ES-I3 (cell line): ENCODE measurements around the gene PAK3.

Experiments used
- H3K36me3 ChIP-seq: 2 replicates; pipeline ENCODE4 v1.6.1; 2013; ENCODE audit warnings: mild to moderate bottlenecking, low read length, control low read depth, moderate library complexity; ENCODE audit not compliant: insufficient read depth
- H3K4me1 ChIP-seq: 2 replicates; pipeline ENCODE4 v1.6.1; 2013; ENCODE audit warnings: mild to moderate bottlenecking, control low read depth, low read length; ENCODE audit not compliant: insufficient read depth
- H3K9ac ChIP-seq: 2 replicates; pipeline ENCODE4 v1.6.1; 2013; ENCODE audit warnings: low read depth, mild to moderate bottlenecking, low read length, moderate library complexity
- H3K9me3 ChIP-seq: 2 replicates; pipeline ENCODE4 v1.6.1; 2013; ENCODE audit warnings: mild to moderate bottlenecking, low read length, moderate library complexity; ENCODE audit not compliant: control insufficient read depth, insufficient read depth

Gene PAK3

DNA sequence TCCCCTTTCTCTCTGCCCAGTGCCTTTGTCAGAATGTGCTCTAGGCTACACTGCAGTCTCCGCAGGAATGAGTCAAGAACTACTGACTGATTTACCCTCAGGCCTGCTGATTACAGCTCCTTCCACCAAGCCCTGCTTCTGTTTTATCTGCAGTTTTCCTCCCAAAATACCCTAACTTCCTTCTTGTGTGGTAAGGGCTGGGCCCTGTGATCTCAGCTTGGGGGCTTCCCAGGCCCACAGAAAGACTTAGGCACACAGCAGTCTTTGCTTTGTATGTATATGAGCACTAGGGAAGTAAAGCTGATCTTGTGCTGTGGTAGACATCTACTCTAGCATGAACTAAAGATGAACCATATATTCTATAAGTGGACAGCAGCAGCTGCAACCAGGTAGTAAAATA, 18.8 kb downstream of the PAK3 start:
- H3K4me1 ChIP-seq = no peaks in the 10 kb centered on the region; the same call in 1 of the 2 replicates
- no peak overlapping the region for H3K9ac ChIP-seq
- no peaks in the 10 kb centered on the region for H3K9me3 ChIP-seq
- no peaks in the 10 kb centered on the region for H3K36me3 ChIP-seq

DNA sequence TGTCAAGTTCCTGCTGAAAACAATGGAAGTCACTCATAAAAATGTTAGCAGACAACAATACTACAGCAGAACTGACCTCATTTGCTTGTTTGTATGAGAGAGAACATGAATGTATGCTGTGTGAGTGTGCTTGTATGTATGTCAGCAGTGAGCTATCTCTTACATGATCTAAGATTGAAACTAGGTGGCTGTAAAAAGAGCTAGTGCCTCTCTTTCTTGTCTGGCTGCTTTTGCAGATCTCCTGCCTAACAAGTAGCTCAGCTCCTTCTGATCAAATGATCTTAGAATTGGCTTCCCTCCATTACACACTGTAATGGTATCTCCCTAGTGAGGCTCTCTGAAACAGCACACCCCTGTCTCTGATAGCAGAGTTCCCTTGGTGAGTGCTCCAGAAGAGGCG, 20.7 kb downstream of the PAK3 start:
- Histone ChIP-seq H3K9ac (no peak overlapping the region), H3K36me3 (no peaks in the 10 kb centered on the region), H3K4me1 (no peaks in the 10 kb centered on the region; the same call in 1 of the 2 replicates), H3K9me3 (no peaks in the 10 kb centered on the region)

DNA sequence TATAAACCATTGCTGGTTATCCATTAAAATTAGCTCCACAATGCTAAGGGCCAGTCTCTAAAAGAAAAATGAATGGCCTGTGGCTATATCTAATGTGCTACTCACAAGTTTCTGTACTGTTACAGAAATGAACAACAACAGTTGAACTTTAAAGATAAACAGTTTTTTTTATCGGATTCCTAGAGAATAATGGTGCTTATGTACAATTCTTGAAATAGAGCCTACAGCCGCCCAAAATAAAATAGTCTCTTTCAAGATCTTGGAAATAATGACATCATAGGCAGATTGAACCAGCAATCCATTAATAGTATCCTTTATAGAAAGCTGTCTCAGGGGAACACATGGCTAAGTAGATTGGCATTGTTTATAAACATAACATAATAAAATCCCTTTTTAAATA, 23.4 kb downstream of the PAK3 start:
- H3K9ac ChIP-seq = no peak overlapping the region
- no peaks in the 10 kb centered on the region; the same call in 1 of the 2 replicates for H3K4me1 ChIP-seq

DNA sequence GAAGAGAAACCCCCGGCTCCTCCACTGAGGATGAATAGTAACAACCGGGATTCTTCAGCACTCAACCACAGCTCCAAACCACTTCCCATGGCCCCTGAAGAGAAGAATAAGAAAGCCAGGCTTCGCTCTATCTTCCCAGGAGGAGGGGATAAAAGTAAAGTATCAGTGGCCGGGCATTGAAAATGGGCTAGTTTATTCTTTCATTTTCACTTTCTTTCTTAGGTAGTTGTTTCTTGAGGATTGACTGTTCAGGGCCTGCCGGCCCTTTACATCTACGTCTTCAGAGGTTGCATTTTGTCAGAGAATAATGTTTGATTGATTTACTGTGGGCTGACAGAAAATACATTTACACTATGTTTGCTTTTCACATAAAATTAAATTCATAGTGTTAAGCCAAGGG, 27.1 kb downstream of the PAK3 start:
- Histone ChIP-seq H3K4me1 (no peaks in the 10 kb centered on the region), H3K9ac (no peak overlapping the region)

More for the DNA sequence above, 23.4 kb downstream of the PAK3 start:
- Histone ChIP-seq H3K9me3 (no peaks in the 10 kb centered on the region), H3K36me3 (no peaks in the 10 kb centered on the region)

DNA sequence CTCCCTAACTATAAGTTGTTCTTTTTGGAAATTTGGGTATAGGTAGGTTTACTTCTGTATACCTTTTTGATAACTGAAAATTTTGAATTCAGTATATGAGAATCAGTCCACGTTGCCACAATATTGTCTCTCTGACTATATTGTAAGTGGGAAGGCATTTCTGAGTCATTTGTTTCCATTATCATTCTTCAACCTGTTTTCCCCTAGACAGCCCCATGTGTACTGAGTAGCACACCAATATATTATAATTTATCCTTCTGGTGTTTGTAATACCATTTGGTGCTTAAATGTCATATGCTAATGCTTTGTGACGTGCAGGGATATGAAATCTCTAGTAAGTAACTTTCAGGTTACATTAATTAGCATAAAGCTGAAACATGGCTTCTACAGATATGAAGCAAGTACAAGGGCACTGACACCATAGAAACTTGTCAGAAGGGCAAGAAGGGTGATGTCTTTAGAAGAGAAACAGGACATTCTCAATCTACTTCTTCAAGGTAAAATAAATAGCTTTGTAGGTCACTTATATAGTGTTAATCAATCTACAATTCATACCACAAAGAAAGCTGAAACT, 27.7 kb downstream of the PAK3 start:
- Histone ChIP-seq H3K9me3 (no peaks in the 10 kb centered on the region), H3K36me3 (no peaks in the 10 kb centered on the region), H3K4me1 (no peaks in the 10 kb centered on the region), H3K9ac (no peak overlapping the region)

More for the DNA sequence above, 27.1 kb downstream of the PAK3 start:
- H3K9me3 ChIP-seq = no peaks in the 10 kb centered on the region
- no peaks in the 10 kb centered on the region for H3K36me3 ChIP-seq

DNA sequence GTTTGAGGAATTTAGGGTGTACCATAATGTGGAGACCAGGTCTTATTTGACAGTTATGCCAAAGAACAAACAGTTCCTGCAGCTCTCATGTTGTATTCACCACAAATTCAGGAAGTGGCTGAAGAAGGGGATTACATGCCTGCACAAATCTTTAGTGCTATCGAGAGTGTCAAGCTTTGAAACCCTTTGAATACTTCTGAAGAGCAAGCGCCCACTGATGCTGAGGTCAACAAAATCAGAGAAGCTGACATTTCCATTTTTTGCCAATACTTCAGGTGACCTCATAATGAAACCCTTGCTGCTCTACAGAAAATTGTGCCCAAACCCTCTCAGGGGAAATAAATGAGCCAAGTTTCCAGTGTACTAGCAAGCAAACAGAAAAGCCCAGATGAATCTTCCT, 28.4 kb downstream of the PAK3 start:
- Histone ChIP-seq H3K36me3 (no peaks in the 10 kb centered on the region), H3K9me3 (no peaks in the 10 kb centered on the region), H3K9ac (no peak overlapping the region), H3K4me1 (no peaks in the 10 kb centered on the region)

DNA sequence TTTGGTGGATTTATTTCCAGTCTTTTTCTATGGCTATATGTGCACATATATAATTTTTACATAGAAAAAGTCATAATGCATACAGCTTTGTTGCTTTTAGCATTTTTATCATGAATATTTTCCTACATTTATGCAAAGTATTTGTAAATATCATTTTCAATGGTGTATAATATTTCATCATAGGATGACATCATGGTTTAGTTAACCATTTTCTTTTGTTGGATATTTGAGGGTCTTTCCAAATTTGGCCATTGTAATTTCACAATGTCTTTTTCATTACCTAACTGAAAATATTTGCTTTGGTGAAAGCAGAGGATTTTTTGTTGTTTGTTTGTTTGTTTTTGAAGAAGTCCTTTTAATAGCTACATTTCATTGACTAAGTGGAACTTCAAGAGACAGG, 31.0 kb downstream of the PAK3 start:
- Histone ChIP-seq H3K9me3 (no peaks in the 10 kb centered on the region), H3K9ac (no peak overlapping the region), H3K36me3 (no peaks in the 10 kb centered on the region), H3K4me1 (no peaks in the 10 kb centered on the region)

DNA sequence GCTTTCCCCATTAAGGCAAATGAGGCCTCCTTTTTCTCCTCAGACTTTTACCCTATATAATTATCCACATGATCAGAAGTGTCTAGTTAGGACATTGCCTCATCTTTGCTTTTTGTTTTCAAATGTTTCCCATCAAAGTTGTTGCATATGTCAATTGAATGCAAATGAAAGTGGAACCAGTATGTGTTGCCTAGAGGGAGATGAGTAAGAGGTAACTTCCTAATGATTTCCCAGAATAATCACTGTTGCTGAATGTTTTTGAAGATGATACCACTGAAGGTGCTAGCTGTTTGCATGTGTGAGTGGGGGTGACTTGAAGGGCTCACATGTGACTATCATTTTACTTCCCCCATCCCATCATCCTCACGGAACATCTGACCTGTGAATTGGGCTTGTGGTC, 33.9 kb downstream of the PAK3 start:
- no peak overlapping the region for H3K9ac ChIP-seq
- H3K4me1 ChIP-seq = no peaks in the 10 kb centered on the region
- H3K36me3 ChIP-seq = no peaks in the 10 kb centered on the region
- no peaks in the 10 kb centered on the region for H3K9me3 ChIP-seq

DNA sequence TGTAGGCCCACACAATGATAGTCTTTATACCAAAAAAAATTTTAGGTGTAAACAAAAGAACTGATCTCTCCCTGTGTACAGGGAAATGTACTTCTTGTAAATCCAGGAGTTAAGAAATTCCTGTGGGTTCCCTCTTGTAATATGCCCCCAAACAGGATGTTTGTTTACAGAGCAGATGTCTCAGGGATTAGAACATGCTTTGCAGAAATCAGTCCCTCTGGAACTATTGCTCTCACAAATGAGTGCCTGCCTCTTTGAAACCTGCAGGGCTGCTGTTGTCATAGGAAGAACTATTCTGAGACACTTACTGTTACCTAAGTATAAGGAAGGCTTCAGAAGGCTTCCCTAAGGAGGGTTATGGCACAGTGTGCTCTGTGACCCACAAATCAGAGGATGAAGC, 35.6 kb downstream of the PAK3 start:
- no peaks in the 10 kb centered on the region for H3K4me1 ChIP-seq
- H3K9me3 ChIP-seq = no peaks in the 10 kb centered on the region
- H3K9ac ChIP-seq = no peak overlapping the region
- H3K36me3 ChIP-seq = no peaks in the 10 kb centered on the region

DNA sequence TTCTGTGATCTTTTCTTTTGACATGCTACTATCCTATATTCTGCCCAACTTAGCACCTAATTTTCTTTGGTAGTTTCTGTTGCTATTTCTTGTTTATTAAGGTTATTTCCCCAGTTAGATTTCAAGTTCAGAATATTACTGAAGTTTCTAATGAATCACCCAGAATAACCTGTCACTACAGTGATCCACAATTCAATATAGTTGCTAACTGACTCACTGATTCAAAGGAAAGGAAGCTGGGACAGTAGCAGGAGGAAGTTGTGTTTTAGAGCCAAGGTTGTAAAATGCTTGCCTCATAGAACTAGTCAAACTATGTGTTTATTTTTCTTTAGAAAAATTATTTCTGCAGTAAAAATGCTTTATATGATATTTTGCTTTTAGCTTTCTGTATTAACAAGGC, 37.4 kb downstream of the PAK3 start:
- no peaks in the 10 kb centered on the region for H3K4me1 ChIP-seq
- no peaks in the 10 kb centered on the region for H3K36me3 ChIP-seq
- no peak overlapping the region for H3K9ac ChIP-seq
- no peaks in the 10 kb centered on the region for H3K9me3 ChIP-seq

DNA sequence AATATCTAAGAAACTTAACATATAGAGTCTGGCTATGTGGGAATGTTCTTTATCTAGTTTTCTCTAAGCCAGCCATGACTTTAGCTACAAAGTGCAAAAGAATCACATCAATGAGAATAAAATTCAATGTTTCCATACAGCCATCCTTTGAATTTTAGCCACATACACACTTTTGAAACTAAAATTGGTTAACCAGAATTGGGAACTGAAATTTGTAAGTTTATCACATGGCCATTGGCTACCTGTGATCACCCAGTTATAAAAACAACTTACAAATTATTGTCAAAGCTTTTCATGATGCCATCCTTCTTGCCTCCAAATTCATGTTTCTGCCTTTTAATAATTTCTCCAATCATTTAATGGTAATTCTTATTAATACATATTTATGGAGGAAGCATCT, 49.9 kb downstream of the PAK3 start:
- no peaks in the 10 kb centered on the region for H3K9me3 ChIP-seq
- H3K36me3 ChIP-seq = no peaks in the 10 kb centered on the region
- H3K4me1 ChIP-seq = no peaks in the 10 kb centered on the region
- H3K9ac ChIP-seq = no peak overlapping the region

DNA sequence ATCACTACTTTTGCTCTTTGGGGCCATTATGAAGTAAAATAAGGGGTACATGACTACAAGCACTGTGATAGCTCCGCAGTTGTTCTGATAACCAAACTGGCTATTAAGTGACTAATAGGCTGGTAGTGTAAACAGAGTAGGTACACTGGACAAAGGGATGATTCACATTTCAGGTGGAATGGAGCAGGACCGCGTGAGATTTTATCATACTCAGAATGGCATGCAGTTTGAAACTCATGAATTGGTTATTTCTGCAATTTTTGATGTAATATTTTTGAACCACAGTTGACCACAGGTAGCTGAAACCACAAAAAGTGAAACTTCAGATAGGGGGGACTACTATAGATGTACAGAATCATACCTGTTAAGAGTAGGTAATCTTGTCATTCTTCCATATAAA, 55.8 kb downstream of the PAK3 start:
- Histone ChIP-seq H3K9me3 (no peaks in the 10 kb centered on the region), H3K36me3 (no peaks in the 10 kb centered on the region), H3K9ac (no peak overlapping the region), H3K4me1 (no peaks in the 10 kb centered on the region)

DNA sequence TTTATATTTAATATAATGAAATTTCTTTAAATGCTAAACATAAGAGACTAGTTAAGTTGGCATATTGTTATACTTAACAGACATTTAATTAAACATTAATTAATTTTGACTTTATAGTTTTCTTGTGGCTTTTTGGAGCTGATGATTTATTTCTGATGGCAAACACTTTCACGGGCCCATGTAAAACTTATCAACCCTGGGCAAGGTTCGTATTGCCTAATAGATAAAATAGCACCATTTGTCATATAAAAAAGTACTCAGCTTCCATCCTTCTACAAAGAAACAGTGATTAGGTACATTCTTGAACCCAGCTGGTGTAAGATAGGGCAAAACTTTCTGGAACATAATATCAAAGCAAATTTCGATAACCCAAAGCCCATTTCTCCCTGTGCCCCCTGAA, 63.2 kb downstream of the PAK3 start:
- Histone ChIP-seq H3K36me3 (no peaks in the 10 kb centered on the region; the same call in 1 of the 2 replicates), H3K4me1 (no peaks in the 10 kb centered on the region), H3K9ac (no peak overlapping the region), H3K9me3 (peaks cover 4% of the 10 kb centered on the region; the same call in 1 of the 2 replicates)

DNA sequence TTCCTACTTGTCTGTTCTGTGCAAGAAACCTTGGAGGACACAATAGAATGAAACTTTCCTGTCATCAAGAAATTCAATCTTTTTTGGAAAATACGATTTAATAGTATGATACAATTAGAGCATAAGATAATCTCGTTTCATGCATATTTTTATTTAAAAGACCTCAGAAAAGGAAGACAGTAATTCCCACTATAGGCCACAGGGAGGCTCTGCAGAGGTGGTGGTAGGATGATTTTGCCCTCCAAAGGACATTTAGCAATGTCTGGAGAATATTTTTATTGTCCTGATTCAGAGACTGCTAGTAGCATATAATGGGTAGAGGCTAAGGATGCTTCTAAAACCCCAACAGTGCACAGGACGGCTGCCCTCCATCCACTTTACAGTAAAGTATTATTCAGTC, 68.7 kb downstream of the PAK3 start:
- Histone ChIP-seq H3K36me3 (no peaks in the 10 kb centered on the region; the same call in 1 of the 2 replicates), H3K9ac (no peak overlapping the region), H3K9me3 (peaks cover 4% of the 10 kb centered on the region; the same call in 1 of the 2 replicates), H3K4me1 (no peaks in the 10 kb centered on the region)

DNA sequence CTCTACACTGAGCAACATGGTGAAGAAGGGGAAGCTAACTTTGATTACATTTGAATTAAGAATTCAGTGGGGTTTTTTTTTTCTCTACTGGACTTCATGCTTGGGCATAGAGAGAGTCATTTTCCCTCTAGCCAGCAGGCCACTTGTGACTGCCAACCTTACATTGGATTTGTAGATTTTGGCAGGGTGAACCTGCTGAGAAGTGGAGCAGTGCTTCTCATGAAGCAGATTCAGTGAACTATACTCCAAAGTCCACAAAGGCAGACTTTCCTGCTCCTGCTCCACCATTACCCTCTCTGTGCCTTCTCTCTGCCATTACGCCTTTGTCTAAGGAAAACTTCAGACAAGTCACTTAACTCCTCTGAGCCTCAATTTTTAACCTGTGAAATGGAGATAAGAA, 69.9 kb downstream of the PAK3 start:
- Histone ChIP-seq H3K9me3 (peaks cover 4% of the 10 kb centered on the region; the same call in 1 of the 2 replicates), H3K36me3 (no peaks in the 10 kb centered on the region; the same call in 1 of the 2 replicates), H3K9ac (no peak overlapping the region), H3K4me1 (no peaks in the 10 kb centered on the region)

DNA sequence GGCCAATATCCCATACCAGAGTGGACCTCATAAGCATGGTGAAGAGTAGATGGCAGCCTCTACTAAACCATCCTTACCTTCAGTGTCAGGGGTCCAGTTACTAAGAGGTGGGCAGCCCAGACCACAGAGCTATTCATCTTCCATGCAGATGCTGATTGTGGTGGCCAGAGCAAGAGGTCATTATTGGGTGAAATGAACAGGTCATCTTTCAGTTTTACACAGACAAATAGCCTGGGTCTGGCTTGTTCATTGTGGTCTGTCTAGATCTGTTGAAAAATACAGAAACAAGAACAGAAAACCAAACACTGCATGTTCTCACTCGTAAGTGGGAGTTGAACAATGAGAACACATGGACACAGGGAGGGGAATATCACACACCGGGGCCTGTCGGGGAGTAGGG, 71.3 kb downstream of the PAK3 start:
- H3K9me3 ChIP-seq = no peaks in the 10 kb centered on the region
- no peaks in the 10 kb centered on the region for H3K4me1 ChIP-seq
- no peak overlapping the region for H3K9ac ChIP-seq
- H3K36me3 ChIP-seq = no peaks in the 10 kb centered on the region; the same call in 1 of the 2 replicates
